Muscle layer of duodenum (tissue), 2 donors: ENCODE measurements around the gene CYP24A1.

Experiments
- H3K27ac ChIP-seq: one replicate; pipeline ENCODE4 v1.7.0; 2013; ENCODE audit warnings: mild to moderate bottlenecking, low read length
- H3K27me3 ChIP-seq: one replicate; pipeline ENCODE4 v1.7.0; 2013; ENCODE audit warnings: low read depth, mild to moderate bottlenecking, control low read depth, low read length
- H3K36me3 ChIP-seq, 2 donors: one replicate each; pipeline ENCODE4 v1.7.0; 2013; ENCODE audit warnings: low read length in 2 of 2, control low read depth in 1 of 2, mild to moderate bottlenecking in 1 of 2; ENCODE audit not compliant: insufficient read depth in 2 of 2, control insufficient read depth in 1 of 2
- H3K4me1 ChIP-seq, 2 donors: one replicate each; pipeline ENCODE4 v1.7.0; 2013; ENCODE audit warnings: low read length in 2 of 2, mild to moderate bottlenecking in 2 of 2, control low read depth in 1 of 2, moderate library complexity in 1 of 2; ENCODE audit not compliant: insufficient read depth in 2 of 2, control insufficient read depth in 1 of 2
- H3K4me3 ChIP-seq, 2 donors: one replicate each; pipeline ENCODE4 v1.7.0; 2013; ENCODE audit warnings: low read length in 2 of 2, low read depth in 1 of 2, mild to moderate bottlenecking in 1 of 2
- H3K9me3 ChIP-seq, 2 donors: one replicate each; pipeline ENCODE4 v1.7.0; 2013; ENCODE audit warnings: low read length in 2 of 2, control low read depth in 1 of 2, mild to moderate bottlenecking in 1 of 2; ENCODE audit not compliant: control insufficient read depth in 1 of 2
- donor health status: healthy.

The CYP24A1 gene

GRCh38 chr20:54103762-54104600, 69.8 kb downstream of the CYP24A1 start:
- Histone ChIP-seq H3K4me1 (no peaks in the 10 kb centered on the region), H3K27ac (no peak overlapping the region), H3K27me3 (no peaks in the 10 kb centered on the region), H3K36me3 (no peaks in the 10 kb centered on the region), H3K4me3 (no peak overlapping the region), H3K9me3 (no peaks in the 10 kb centered on the region)
